Memory B cell (primary cell): Measurements from ENCODE around the gene CPSF3.

Experiments
- ATAC-seq: fragments of 150-1000 bp; cut with Tn5 transposase; 2 replicates; pipeline ENCODE4 v1.10.0; 2021; ENCODE audit warnings: low read depth, mild to moderate bottlenecking, moderate library complexity
- DNase-seq, 2 donors: peaks; one replicate each; pipeline ENCODE4 v3.0.0; 2022; ENCODE audit warnings: low spot score in 2 of 2
- H3K27ac Mint-ChIP-seq: one replicate; pipeline ENCODE4 v1.8.0; 2022; ENCODE audit warnings: mild to moderate bottlenecking, moderate library complexity, mixed read lengths
- H3K27me3 Mint-ChIP-seq: one replicate; pipeline ENCODE4 v1.8.0; 2022; ENCODE audit warnings: mixed read lengths
- H3K36me3 Mint-ChIP-seq: one replicate; pipeline ENCODE4 v1.8.0; 2022; ENCODE audit warnings: mild to moderate bottlenecking, mixed read lengths
- H3K4me1 Mint-ChIP-seq: one replicate; pipeline ENCODE4 v1.8.0; 2022; ENCODE audit warnings: mixed read lengths
- H3K4me3 Mint-ChIP-seq: one replicate; pipeline ENCODE4 v1.8.0; 2022; ENCODE audit warnings: mild to moderate bottlenecking, moderate library complexity, mixed read lengths
- H3K9me3 Mint-ChIP-seq: one replicate; pipeline ENCODE4 v1.8.0; 2022; ENCODE audit warnings: mixed read lengths

Gene CPSF3

DNA sequence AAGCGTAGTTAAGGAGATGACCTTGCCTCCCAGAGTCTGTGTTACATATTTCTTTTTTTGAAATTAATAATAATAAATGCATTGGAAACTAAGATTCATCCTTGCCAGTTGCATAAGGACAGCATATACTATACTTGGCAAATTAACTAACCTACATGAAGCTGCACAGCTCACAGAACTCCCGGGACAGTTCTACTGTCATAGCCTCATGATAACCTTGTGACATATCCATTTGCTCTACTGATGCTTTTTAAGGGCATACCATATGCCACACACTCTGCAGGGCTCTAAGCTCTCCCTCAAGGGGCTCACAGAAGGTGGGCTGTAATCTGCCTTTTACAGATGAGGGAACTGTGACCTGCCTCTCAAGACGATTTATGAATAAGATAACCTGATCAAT, 3.9 kb upstream of the CPSF3 start:
- Mint-ChIP-seq H3K4me1 (peaks cover 24% of the 10 kb centered on the region), H3K9me3 (no peaks in the 10 kb centered on the region), H3K27ac (no peak overlapping the region), H3K4me3 (no peak overlapping the region), H3K36me3 (peaks cover 14% of the 10 kb centered on the region), H3K27me3 (no peaks in the 10 kb centered on the region)
- no peak for ATAC-seq
- DNase-seq: no peak

DNA sequence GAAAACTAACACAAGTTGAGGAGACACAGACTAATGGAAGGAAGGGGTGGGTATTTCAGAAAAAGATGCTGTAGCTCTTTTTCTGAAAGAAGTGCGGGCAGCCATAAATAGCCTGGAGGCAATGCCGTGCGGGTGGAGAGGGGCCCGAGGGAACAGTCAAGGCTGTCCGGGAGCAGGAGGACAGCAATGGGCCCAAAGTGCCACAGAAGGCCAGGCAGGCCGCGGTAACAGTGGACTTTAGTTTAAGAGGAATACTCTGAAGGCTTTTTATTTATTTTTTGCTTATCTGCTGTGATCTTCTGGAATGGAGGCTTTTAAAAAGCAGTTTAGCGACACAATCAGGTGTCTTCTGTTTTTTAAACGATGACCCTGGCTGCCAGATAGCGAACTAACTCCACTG, 3.0 kb upstream of the CPSF3 start:
- peaks cover 14% of the 10 kb centered on the region for H3K36me3 Mint-ChIP-seq
- H3K9me3 Mint-ChIP-seq: no peaks in the 10 kb centered on the region
- H3K27me3 Mint-ChIP-seq: no peaks in the 10 kb centered on the region
- H3K27ac Mint-ChIP-seq: no peak overlapping the region
- H3K4me1 Mint-ChIP-seq: peaks cover 24% of the 10 kb centered on the region
- DNase-seq: no peak
- H3K4me3 Mint-ChIP-seq: no peak overlapping the region
- no peak for ATAC-seq

DNA sequence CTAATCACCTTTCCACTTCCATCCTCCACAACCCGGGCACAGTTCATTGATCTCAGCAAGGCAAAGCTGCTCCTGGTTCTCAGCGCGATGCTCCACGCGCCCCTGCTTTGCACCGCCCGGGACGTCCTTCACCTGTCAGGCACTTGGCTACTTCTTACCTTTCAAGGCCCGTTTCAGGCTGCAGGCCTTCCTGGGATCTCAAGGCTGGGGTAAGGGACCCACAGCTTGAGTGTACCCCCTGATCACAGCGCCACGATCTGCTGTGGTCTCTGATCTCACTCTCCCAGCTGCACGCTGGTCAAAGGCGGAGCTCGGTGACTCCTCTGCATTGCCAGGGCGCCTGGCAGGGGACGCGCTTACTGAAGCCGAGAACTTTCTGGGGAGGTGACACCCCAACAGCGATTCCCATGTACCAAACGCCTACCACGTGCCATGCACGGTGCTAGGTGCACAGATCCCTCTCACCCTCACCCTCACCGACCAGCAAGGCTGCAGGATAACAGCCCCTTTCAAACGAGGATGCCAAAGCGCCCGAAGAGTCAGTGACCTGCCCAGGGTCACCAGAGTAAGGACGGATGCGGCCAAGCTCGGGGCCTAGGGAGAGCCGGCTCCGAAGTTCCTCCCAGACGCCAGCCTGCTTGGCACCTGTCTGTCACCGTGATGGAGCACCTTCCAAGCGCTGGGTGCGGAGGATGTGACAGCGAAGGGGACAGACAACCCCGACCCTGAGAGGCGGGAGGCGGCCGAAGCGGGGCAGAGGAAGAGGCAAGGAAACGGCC, 944 bp upstream of the CPSF3 start:
- H3K4me3 Mint-ChIP-seq: no peak overlapping the region
- H3K27ac Mint-ChIP-seq: peak overlapping the region; percentile 93
- no peaks in the 10 kb centered on the region for H3K27me3 Mint-ChIP-seq
- DNase-seq (peak; percentile 10 to 34), ATAC-seq (peak; percentile 5)
- H3K4me1 Mint-ChIP-seq: peaks cover 19% of the 10 kb centered on the region
- peaks cover 6% of the 10 kb centered on the region for H3K36me3 Mint-ChIP-seq
- no peaks in the 10 kb centered on the region for H3K9me3 Mint-ChIP-seq

DNA sequence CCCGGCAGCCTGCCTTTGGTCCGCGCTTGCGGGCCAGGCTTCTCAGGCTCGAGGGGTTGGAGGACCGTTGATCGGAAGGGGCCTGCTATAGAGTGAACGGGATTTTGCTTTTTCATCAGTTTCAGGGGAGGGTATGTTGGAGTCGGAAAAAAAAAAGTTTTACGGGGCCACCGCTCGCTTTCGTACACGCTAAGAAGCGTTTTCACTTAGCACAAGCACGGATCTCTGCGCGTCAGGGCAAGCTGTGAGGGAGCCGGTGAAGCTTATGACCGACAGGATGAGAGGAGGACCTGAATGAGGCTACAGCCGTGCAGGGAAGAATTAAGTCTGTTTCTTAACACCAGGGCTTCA, 443 bp downstream of the CPSF3 start:
- ATAC-seq: peak; percentile 8
- no peak for DNase-seq
- H3K4me3 Mint-ChIP-seq: no peak overlapping the region
- H3K27me3 Mint-ChIP-seq: no peaks in the 10 kb centered on the region
- H3K4me1 Mint-ChIP-seq: peaks cover 19% of the 10 kb centered on the region
- no peaks in the 10 kb centered on the region for H3K9me3 Mint-ChIP-seq
- H3K36me3 Mint-ChIP-seq: peaks cover 4% of the 10 kb centered on the region
- peak overlapping the region; percentile 93 for H3K27ac Mint-ChIP-seq

DNA sequence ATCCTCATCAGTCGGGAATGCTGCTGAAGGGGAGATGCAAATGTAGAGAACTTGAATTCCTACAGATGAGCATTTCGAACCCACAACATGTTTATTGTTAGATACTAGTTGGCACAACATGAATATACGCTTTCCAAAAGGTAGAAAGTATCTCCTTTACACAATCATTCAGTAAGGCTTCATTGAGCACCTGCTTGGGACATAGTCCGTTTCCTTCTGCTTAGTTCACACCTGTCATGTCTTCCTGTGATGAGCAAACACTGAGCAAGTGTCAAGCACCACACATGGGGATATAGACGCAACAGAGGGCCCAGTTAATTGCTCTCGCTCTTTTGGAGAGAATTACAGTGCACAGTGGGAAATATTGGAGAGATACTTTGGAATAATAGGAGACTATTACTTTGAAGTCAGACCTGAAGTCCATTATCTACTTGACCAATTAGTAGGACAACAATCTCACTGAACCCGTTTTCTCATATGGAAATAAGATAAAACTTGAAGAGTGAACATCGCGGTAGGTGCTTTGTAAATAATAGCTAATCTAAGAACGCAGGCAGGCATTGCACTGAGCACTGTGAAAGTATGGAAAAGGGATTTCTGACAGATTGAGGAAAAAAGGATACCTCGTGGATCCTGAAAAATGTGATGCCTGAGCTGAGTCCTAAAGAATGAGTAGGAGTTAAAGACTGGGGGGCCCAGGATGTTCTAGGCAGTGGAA, 1.2 kb downstream of the CPSF3 start:
- Mint-ChIP-seq H3K27me3 (no peaks in the 10 kb centered on the region), H3K4me3 (no peak overlapping the region), H3K9me3 (no peaks in the 10 kb centered on the region), H3K36me3 (peaks cover 4% of the 10 kb centered on the region), H3K4me1 (peaks cover 19% of the 10 kb centered on the region), H3K27ac (peak overlapping the region; percentile 93)
- ATAC-seq (no peak), DNase-seq (no peak)

DNA sequence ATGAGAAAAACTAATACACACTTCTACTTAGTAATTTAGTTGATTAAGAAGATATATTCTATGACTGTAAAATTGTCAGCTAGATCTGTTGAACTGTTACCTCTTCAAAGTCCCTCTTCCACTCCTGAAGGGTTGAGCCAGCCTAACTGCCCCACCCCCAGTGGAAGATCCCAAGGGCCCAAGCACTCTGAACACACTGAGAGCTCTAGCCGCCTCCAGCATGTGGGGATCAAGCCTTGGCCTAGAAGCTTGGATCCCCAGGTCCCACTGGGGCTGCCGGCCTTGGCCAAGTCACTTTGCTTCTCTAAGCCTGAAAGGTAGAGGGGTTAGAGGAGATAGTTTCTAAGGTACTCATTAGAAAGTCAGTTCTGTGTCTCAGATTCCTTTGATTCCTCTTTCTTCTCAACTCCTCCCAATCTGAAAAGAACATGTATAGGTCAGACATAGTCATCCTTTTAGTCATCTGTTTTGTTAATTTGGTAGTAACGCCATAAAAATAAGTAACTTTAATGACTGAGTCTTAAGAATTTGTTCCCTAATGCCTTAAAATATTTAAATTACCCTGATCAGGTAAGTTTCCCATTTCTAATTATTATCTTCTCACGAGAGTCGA, 5.6 kb downstream of the CPSF3 start:
- peaks cover 2% of the 10 kb centered on the region for H3K4me1 Mint-ChIP-seq
- H3K36me3 Mint-ChIP-seq: peaks cover 19% of the 10 kb centered on the region
- H3K4me3 Mint-ChIP-seq: no peak overlapping the region
- ATAC-seq: no peak
- H3K9me3 Mint-ChIP-seq: no peaks in the 10 kb centered on the region
- DNase-seq: no peak
- no peak overlapping the region for H3K27ac Mint-ChIP-seq
- no peaks in the 10 kb centered on the region for H3K27me3 Mint-ChIP-seq

DNA sequence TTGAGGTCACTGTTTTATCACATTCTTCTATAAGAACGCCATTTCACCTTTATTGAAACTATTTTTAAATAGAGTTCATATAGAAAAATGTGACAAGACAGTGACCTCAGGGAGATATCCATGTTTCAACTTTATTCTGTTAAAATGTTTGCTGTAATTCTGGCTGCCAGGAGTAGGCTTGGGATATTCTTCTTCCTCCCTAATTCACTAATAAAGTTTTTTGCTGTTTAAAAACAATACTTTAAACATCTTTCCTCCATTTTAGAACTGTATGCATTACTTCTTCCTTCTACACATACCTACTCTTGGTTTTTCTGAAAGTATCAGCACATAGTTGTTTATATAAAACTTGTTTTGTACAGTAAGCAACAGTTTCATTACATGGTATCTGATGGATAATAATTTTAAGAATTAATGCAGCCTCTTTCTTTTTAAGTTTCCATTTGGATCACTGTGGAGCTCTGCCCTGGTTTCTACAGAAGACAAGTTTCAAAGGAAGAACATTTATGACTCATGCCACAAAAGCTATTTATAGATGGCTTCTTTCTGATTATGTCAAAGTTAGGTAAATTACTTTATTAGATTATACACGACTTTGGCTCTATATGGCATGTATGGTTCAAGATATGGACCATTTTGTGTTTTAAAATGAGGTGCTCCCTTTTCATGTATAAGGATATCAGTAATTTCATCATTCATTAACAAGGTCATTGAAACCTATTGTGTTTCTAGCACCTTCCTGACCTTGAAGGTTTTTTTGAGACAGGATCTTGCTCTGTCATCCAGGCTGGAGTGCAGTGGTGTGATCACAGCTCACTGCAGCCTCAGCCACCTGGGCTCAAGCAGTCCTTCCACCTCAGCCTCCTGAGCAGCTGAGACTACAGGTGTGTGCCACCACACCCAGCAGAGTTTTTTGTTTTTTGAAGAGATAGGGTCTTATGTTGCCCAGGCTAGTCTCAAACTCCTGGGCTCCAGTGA, 7.2 kb downstream of the CPSF3 start:
- Mint-ChIP-seq H3K4me3 (no peak overlapping the region), H3K36me3 (peaks cover 22% of the 10 kb centered on the region), H3K9me3 (no peaks in the 10 kb centered on the region), H3K27ac (no peak overlapping the region), H3K4me1 (peaks cover 2% of the 10 kb centered on the region), H3K27me3 (no peaks in the 10 kb centered on the region)
- no peak for ATAC-seq
- DNase-seq: no peak

DNA sequence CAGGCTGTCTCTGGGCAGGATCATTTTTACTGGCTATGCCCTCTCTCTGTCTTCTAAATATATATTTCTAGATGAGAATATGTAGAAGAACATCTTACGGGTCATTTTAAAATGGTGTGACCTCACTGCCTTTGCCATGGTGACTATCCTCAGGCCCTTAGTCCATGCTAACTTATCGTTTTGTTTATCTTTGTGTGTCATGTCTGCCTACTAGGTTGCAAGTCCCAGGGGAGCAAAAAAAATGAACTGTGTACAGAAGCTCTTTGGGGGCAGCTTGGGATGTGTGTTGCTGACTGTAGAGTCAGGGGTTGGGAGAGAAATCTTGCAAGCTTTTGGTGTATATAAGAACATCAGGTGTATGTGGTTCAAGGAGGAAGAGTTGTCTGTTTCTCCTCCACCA, 11.0 kb downstream of the CPSF3 start:
- H3K4me1 Mint-ChIP-seq: no peaks in the 10 kb centered on the region
- H3K4me3 Mint-ChIP-seq: no peak overlapping the region
- H3K36me3 Mint-ChIP-seq: peaks cover 33% of the 10 kb centered on the region
- ATAC-seq: no peak
- H3K27ac Mint-ChIP-seq: no peak overlapping the region
- H3K27me3 Mint-ChIP-seq: no peaks in the 10 kb centered on the region
- no peak for DNase-seq
- H3K9me3 Mint-ChIP-seq: no peaks in the 10 kb centered on the region

DNA sequence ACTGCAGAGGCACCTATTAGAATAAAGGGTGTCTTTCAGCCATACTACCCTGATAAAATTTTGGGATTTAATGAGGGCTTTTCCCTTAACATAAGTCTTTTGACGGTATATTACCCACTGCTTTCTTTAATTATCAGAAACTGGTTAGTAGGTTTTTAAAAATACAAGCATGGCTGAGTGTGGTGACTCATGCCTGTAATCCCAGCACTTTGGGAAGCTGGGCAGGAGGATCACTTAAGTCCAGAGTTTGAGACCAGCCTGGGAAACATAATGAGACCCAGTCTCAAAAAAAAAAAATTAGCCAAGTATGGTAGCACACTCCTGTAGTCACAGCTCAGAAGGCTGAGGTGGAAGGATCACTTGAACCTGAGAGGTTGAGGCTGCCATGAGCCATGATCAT, 16.1 kb downstream of the CPSF3 start:
- no peak for ATAC-seq
- no peak overlapping the region for H3K27ac Mint-ChIP-seq
- H3K4me3 Mint-ChIP-seq: no peak overlapping the region
- peaks cover 38% of the 10 kb centered on the region for H3K36me3 Mint-ChIP-seq
- no peaks in the 10 kb centered on the region for H3K27me3 Mint-ChIP-seq
- DNase-seq: no peak
- no peaks in the 10 kb centered on the region for H3K9me3 Mint-ChIP-seq
- no peaks in the 10 kb centered on the region for H3K4me1 Mint-ChIP-seq

DNA sequence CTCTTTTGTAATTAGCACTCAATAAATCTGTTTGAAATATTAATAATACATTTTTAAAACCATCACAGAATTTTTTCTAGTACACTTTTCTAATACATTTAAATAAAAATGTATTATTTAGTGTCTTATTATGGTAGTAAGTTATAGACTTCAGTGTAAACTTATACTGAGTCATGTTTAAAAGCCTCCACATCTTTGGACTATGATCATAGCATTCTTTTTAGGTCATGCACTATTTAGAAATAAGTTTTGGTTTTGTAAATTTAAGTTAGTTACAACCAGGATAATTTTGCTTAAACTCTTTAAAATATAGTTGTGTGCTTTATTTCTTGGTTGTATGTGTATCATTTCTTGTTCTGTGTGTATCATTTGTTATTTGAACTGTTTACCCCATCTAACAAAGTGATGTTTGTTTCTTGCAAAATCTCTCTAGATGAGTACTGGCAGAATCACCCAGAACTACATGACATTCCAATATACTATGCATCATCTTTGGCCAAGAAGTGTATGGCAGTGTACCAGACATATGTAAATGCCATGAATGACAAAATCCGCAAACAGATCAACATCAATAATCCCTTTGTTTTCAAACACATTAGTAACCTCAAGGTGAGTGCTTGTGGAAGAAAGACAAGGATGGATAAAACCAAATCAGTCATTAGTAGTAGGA, 16.7 kb downstream of the CPSF3 start:
- Mint-ChIP-seq H3K4me1 (no peaks in the 10 kb centered on the region), H3K9me3 (no peaks in the 10 kb centered on the region), H3K27me3 (no peaks in the 10 kb centered on the region), H3K4me3 (no peak overlapping the region), H3K36me3 (peaks cover 38% of the 10 kb centered on the region), H3K27ac (no peak overlapping the region)
- no peak for DNase-seq
- no peak for ATAC-seq

DNA sequence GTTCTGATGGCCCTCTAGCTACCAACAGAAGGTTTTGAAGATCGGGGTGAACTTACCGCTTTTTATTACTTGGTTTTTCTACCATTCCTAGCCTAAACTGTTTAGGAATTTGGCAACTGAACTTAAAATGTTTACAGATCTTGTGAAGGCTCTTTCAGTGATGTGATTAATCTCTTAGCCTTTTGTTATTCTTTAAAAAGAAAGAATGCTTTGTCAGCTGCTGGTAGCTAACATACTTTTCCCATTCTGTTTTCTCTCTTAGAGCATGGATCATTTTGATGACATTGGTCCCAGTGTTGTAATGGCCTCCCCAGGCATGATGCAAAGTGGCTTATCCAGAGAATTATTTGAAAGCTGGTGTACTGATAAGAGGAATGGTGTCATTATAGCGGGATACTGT, 18.1 kb downstream of the CPSF3 start:
- no peak for ATAC-seq
- no peaks in the 10 kb centered on the region for H3K4me1 Mint-ChIP-seq
- no peak for DNase-seq
- peaks cover 36% of the 10 kb centered on the region for H3K36me3 Mint-ChIP-seq
- H3K27ac Mint-ChIP-seq: no peak overlapping the region
- no peak overlapping the region for H3K4me3 Mint-ChIP-seq
- H3K9me3 Mint-ChIP-seq: no peaks in the 10 kb centered on the region
- H3K27me3 Mint-ChIP-seq: no peaks in the 10 kb centered on the region

DNA sequence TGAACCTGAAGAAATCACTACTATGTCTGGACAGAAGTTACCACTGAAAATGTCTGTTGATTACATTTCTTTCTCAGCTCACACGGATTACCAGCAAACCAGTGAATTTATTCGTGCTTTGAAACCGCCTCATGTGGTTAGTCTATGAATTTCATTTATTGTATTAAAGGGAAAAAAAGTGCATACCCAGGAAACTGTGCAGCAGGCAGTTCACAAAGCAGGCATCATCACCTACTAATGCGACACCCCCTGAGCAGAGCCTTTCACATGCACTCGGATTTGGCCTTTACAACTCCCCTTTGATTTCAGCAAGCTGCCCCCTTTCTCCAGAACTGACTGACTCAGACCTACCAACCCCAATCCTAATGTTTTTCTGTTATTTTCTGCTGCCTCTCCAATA, 20.1 kb downstream of the CPSF3 start:
- Mint-ChIP-seq H3K4me1 (no peaks in the 10 kb centered on the region), H3K9me3 (no peaks in the 10 kb centered on the region), H3K36me3 (peaks cover 33% of the 10 kb centered on the region), H3K4me3 (no peak overlapping the region), H3K27me3 (no peaks in the 10 kb centered on the region), H3K27ac (no peak overlapping the region)
- no peak for ATAC-seq
- no peak for DNase-seq

DNA sequence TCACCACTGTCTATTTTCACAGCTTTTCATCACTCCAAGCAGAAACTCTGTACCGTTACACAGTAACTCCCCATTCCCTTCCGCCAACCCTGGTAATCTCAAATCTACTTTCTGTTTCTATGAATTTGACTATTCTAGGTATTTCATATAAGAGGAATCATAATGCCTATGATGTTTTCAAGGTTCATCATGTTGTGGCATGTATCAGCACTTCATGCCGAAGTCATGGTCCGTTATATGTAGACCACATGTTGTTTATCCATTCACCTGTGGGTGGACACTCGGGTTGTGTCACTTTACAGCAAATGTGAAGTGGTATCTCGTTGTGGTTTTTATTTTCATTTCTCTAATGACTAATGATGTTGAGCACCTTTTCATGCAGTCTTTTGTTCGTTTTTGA, 21.6 kb downstream of the CPSF3 start:
- H3K27me3 Mint-ChIP-seq: no peaks in the 10 kb centered on the region
- H3K36me3 Mint-ChIP-seq: peaks cover 37% of the 10 kb centered on the region
- DNase-seq (no peak), ATAC-seq (no peak)
- no peak overlapping the region for H3K4me3 Mint-ChIP-seq
- H3K4me1 Mint-ChIP-seq: no peaks in the 10 kb centered on the region
- H3K27ac Mint-ChIP-seq: peak overlapping the region; percentile 50
- no peaks in the 10 kb centered on the region for H3K9me3 Mint-ChIP-seq
